GM19397 (cell line): ENCODE results near the gene A2ML1.
"Not testable (repeated sequence)": the region's sequence is repeated elsewhere in the genome, so short reads cannot be mapped to it uniquely, and the experiment has no call there.

Source experiments
- ATAC-seq: cut with Tn5 transposase; IDR thresholded peaks from one replicate; pipeline ENCODE4 v1.9.1; 2021; ENCODE audit warnings: mild to moderate bottlenecking, moderate library complexity; ENCODE audit not compliant: unreplicated experiment

The A2ML1 gene

DNA sequence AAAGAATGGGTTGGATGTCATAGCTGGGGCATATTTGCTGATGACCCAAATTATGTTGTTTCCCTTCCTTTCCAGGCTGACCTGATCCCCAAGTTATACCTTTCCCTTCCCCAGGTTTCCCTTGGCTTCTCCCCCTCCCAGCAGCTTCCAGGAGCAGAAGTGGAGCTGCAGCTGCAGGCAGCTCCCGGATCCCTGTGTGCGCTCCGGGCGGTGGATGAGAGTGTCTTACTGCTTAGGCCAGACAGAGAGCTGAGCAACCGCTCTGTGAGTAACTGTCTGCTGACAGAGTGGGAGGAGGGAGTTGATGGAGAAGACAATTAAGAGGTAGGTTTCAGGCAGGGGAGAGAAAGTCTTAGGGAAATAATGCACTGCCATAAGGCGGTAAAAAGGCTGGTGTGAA is 25.0 kb downstream of the A2ML1 start:
- no peak for ATAC-seq

DNA sequence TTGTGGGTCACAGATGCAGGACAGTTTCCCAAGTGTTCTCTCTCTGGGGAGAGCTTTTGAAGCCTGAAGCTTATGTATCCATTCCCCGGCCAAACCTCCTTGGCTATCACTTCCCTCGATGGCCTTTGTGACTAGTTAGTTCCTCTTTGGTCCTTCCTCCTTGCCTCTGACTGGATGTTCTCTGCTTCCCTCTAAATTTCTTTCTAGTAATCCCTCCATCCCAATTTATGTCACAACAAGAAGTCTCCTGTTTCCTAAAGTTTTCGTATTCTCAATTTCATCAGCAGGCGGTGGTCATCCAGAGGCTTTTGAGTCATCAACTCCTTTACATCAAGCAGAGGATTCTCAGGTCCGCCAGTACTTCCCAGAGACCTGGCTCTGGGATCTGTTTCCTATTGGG is 27.5 kb downstream of the A2ML1 start:
- no peak for ATAC-seq

DNA sequence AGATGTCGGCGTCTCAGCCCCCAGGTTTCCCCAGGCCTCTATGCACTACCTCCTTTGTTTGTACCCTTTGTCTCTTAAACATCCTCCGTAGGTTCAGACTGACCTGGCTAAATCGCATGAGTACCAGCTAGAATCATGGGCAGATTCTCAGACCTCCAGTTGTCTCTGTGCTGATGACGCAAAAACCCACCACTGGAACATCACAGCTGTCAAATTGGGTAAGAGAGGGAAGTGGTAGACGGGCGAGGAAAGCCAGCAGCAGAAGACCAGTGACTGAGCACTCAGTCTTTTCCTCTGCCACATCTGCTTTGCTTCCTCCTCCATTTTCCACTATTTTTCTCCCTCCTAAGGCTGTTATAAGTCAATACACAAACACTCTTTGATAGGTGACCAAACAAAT is 29.7 kb downstream of the A2ML1 start:
- ATAC-seq = no peak

DNA sequence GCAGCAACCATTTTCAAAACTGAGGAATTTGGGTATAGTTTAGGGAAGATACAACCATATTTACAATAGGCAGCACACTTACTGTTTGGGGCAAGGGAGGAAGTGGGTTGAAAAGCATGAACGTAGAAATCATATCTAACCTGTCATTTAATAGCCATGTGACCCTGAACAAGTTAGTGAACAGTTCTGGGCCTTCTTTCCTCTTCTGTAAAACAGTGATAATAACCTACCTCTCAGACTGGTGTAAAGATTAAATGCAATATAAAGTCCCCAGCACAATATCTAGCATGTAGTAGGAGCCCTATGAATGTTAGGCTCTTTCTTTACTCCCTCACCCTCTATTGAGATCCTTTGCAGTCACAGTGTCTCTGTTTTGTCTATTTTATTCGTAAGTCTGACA is 33.5 kb downstream of the A2ML1 start:
- ATAC-seq = no peak

DNA sequence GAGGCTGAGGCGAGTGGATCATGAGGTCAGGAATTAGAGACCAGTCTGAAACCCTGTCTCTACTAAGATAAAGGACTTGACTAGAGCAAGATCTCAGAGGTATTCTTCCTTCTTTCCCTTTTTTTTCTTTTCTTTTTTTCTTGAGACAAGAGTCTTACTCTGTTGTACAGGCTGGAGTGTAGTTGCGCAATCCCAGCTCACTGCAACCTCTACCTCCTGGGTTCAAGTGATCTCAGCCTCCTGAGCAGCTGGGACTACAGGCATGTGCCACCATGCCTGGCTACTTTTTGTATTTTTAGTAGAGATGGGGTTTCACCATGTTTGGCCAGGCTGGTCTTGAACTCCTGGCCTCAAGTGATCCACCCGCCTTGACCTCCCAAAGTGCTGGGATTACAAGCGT is 37.0 kb downstream of the A2ML1 start:
- not testable (repeated sequence) for ATAC-seq

DNA sequence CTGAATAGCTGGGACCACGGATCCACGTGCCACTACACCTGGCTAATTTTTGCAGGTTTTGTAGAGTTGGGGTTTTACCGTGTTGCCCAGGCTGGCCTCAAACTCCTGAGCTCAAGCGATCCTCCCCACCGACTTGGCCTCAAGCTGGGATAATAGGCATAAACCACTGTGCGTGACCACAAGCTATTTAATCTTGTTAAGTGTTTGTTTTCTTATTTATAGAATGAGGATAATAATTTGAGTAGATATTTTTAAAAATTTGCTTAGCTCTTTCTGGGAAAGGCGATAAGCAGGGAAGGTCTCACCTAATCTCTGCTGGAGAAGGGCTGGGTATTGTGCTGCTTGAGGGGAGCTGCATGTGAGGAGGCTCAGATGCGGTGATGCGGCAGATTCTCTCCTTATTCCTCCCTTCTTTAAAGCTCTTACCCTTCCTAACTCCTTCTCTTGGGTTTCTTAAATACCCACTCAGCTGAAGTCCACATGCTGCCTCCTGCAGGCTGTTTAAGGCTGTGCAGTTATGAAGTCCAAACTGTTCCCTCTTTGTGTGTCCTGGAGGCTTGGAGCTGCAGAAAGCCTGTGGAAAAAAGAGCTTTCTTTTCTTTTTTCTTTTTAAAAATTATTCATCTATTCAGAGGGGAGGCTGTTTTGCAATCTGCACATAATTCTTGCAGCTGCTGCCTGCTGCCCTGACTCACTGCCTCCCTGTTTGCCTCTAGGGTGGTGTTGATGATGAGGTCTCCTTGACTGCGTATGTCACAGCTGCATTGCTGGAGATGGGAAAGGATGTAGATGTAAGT is 37.9 kb downstream of the A2ML1 start:
- no peak for ATAC-seq

DNA sequence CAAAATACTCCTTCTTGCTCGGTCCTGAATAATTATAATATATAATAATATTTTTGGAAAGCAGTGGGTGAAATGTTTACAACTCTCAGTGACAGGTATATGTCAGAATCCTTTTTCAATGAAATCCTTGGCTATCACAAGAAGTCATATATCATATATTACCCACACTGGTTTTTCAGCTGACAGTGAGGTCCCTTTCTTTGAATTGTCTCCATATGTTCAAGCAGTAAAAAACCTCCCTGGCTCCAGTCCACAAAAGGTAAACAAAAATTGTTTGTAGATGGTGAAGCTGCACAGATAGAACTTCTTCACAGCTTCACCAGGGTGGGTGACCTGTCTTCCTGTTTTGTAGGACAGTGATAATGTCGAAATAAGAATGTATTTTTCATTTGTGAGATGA is 44.0 kb downstream of the A2ML1 start:
- ATAC-seq = no peak

DNA sequence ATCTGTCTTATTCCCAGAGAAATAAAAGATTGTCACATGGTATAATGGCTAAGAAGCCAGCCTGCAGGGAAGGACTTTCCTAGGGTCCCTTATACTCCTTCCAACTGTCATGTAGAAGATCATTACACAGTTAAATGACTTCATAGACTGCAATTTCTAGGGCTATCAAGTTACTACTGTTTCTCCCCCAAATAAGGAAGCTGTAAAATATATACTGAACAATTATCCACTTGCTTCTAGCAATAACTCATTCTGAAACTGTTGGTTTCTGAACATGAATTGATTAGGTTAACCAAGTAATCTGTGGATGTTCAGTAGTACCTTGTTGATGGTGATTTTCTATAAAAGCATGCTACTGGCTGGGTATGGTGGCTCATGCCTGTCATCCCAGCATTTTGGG is 44.6 kb downstream of the A2ML1 start:
- no peak for ATAC-seq

DNA sequence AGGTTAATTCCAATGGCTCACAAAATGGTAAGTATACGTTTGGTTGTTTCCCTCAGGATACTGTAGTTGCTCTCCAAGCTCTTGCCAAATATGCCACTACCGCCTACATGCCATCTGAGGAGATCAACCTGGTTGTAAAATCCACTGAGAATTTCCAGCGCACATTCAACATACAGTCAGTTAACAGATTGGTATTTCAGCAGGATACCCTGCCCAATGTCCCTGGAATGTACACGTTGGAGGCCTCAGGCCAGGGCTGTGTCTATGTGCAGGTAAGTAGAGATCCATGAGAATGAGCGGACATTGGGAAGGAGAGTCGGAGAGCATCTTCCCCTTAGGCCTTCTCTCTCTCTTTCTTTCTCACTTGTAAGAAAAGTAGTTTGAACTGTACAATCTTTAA is 45.4 kb downstream of the A2ML1 start:
- ATAC-seq = no peak

DNA sequence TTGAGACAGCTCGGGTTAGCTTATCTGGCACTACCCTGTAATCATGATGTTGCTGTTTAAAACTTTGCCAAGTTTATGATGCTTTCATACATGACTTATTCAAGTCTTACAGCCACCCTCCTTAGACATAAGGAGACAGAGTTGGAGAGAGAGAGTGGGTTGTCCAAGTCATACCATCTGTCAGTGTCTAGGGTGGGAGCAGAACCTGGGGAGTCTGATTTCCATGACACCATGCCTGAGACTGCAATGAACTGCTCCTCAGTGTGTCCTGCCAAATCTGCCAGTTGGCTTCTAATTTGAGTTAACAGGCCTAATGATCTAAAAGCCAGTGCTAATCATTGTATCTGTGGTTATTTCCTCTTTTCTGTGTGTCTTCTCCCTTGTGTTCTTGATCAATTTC is 48.2 kb downstream of the A2ML1 start:
- no peak for ATAC-seq

DNA sequence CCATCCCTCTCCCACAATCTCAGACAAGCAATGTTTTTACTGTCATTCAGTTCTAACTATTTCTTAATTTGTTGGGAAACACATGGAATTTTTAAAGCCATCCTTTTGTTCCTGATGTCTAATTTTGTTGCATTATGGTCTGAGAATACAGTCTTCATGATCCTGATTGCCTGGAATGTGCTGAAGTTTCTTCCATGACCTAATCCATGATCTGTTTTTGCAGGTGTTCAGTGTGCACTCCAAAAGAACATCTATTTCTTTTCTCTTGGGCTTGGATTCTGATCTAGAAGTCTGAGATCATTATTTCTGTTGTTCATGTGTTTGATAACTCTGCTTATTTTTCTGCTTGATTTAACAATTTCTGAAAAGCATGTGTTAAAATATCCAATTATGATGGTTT is 48.6 kb downstream of the A2ML1 start:
- no peak for ATAC-seq

DNA sequence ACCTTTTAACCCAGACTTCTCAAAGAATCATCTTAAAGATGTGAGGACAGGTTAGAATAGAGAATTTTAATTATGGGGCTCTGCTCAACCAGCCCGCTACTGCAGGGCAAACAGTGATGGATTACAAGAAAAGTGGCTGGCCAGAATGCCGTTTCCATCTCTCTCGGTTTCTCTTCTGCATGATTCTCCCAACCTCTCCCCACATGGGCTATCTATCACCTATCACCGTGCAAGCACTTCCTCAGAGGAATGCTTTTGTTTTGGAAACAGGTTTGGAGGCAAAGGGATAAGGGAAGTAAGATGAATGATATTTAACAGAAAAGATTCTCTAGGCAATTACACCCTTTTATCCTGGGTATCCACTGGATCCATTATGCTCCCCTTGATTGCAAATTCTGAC is 54.5 kb downstream of the A2ML1 start:
- no peak for ATAC-seq

DNA sequence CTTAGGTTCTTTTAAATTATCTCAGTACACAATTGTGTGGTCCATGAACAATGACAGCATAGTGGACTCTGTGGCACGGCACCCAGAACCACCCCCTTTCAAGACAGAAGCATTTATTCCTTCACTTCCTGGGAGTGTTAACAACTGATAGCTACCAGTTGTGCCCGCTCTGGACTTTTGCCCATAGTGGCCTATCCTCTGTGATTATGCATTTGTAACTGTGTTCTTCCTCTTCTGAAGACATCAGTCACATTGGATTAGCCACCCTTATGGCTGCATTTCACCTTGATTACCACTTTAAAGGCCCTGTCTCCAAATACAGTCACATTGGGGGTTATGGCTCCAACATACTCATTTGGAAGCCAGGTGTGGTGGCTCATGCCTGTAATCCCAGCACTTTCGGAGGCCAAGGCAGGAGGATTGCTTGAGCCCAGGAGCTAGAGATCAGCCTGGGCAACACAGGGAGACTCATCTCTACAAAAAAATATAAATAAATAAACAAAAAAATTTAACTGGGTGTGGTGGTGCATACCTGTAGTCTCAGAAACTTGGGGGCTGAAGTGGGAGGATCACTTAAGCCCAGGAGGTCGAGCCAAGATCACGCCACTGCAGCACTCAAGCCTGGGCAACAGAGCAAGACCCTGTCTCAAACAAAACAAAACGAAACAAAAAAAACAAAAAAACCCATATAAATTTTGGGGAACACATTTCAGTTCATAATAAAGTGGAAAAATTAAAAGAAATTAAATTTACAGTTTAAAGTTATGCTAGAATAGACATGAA is 64.3 kb downstream of the A2ML1 start:
- no peak for ATAC-seq

DNA sequence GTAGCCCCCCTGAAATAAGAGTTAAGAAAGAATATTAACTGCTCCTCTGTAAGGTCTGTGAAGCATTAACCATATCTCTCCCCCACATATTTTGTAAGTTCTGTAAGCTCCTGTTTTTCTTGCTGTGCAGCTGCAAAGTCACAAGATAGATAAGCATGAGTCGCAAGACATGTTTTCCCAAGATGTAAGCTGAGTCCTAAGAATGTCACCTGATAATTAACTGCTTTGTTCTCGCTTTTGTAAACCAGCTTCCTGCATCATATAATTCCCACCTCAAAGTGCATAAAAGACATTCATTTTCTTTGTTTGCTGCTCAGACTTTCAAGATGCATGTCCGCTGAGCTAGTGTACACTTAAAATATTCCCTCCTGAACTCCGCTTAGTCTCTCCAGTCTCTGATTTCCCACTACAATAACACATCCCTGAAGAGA is 64.9 kb downstream of the A2ML1 start:
- ATAC-seq = no peak

DNA sequence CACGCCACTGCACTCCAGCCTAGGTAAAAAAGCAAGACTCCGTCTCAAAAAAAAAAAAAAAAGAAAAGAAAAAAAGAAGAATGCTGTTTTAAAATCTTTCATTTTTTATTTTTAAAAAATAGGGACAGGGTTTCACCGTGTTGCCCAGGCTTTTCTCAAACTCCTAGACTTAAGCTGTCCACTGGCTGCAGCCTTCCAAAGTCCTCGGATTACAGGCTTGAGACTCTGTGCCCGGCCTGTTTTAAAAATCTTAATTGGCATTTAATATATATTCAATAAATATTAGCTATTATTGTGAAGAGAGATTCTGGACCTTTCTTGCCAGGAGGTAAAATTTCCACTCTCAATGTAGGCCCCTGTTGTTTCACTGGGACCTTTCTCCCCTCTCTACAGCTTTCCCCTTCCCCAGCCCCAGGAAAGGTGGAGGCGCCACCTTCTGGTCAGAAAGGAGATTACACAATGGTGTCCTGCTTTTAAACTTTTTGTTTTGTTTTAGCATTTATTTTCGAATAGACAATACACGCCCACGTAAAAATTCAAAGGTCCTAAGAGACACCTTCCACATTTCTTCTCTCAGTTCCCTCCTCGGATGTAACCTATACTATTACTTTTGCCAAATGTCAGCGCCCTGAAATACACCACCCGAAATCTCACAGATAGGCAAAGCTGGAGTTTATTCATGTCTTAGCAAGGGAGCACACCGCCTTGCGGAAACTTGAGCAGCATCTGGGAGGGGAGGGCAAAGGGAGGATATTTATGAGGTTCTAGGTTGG is 68.1 kb downstream of the A2ML1 start:
- no peak for ATAC-seq

DNA sequence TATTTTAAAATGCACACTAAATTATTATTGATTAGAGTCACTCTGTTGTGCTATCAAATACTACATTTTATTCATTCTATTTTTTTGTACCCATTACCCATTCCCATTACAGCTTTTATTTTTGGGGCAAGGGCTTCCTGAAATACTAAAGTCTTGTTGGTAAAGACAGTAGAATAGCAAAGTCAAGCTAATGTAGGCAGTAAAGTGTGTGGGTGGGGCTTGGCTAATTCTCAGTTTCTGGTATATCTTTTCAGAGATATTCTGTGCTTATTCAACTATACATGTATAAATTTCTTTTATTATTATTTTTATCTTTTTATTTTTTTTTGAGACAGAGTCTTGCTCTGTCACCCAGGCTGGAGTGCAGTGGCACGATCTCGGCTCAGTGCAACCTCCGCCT is 69.6 kb downstream of the A2ML1 start:
- no peak for ATAC-seq

DNA sequence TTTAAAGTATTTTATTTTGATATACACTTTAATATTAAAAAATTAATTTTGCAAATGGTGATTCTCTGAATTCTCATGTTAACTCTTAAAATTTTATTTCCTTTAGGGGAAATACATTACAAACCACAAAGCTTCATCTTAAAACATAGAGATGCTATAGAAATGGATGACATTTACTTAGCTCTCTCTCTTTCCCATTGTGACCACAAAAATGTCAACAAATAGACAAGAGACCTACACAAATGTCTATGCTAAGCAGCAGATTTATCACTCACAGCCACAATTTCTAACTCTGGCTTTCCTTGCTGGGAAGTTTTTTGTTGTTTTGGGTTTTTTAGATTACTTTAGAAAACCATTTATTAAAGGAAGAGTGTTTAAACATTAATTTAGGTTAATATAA is 72.0 kb downstream of the A2ML1 start:
- no peak for ATAC-seq

DNA sequence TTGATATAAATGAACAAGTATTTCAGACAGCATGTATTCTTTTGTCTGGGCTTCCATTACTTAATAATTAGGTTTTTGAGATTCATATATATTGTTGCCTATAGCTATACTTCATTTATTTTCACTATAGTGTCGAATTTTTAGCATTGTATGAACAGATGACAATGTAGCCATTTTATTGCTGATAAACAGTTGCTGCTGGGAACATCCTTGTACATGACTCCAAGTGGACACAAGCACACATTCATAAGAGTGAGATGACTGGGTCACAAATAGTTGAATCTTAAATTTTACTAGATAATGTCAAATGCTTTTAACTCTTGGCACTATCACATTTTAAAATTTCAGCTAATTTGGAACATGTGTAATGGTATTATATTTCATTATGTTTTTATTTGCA is 72.6 kb downstream of the A2ML1 start:
- no peak for ATAC-seq

DNA sequence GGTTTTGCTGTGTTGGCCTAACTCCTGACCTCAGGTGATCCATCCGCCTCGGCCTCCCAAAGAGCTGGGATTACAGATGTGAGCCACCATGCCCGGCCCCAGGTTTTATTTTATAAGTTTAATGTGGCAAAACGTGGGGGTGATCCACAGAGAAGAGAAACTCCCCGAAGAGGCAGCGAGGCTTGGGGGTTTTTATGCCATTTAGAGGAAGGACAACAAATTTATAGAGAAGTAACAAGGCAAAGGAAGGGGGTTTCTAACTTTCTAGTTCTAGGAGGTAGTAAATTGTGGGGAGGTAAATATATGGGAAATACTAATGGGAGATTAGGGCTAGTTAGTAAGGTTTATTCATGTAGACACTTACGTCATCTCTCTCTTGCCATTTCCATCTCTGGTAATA is 74.7 kb downstream of the A2ML1 start:
- ATAC-seq = no peak

DNA sequence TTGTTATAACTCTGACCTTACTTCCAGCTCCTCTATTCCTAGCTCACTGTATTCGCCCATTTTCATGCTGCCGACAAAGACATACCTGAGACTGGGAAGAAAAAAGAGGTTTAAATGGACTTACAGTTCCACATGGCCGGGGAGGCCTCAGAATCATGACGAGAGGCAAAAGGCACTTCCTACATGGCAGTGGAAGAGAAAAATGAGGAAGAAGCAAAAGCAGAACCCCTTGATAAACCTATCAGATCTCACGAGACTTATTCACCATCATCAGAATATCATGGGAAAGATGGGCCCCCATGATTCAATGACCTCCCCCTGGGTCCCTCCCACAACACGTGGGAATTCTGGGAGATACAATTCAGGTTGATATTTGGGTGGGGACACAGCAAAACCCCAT is 77.4 kb downstream of the A2ML1 start:
- no peak for ATAC-seq

DNA sequence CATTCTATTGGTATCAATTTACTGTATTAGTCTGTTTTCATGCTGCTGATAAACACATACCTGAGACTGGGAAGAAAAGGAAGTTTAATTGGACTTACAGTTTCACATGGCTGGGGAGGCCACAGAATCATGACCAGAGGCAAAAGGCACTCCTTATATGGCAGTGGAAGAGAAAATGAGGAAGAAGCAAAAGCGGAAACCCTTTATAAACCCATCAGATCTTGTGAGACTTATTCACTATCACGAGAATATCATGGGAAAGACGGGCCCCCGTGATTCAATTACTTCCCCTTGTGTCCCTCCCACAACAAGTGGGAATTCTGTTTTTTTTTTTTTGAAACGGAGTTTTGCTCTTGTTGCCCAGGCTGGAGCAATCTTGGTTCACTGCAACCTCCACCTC is 80.3 kb downstream of the A2ML1 start:
- ATAC-seq = not testable (repeated sequence)

DNA sequence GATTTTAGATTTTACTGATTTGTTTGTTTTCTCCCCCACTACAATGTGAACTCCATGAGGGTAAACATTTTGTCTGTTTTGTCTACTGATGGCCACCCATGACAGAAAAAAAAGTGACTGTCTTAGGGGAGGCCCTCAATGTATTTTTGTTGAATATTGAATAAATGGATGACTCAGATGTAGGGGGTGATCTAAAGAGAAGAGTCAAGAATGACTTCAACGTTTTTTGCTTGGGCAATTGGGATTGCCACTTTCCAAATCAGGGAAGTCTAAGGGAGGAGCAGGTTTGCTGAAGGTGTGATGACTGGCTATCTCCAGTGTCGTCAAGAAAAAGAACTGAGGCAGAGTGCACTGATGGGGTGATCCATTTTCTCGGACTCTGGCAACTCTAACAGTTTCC is 81.2 kb downstream of the A2ML1 start:
- no peak for ATAC-seq
